Fibroblast of skin of left quadriceps (primary cell): ENCODE data around the gene FLT1.
A peak's percentile ranks its signal among the peaks of the same experiment; 100 is the strongest.

Experiments
- DNase-seq, 2 experiments: peaks; one replicate each; pipeline ENCODE4 v3.0.0-alpha.2; 2013; ENCODE audit warnings: low read depth in 2 of 2

FLT1 gene

GRCh38 chr13:28342251-28342650, 152.7 kb downstream of the FLT1 start:
- no peak for DNase-seq

GRCh38 chr13:28340272-28340793, 154.6 kb downstream of the FLT1 start:
- peak; percentile 42 for DNase-seq

DNA sequence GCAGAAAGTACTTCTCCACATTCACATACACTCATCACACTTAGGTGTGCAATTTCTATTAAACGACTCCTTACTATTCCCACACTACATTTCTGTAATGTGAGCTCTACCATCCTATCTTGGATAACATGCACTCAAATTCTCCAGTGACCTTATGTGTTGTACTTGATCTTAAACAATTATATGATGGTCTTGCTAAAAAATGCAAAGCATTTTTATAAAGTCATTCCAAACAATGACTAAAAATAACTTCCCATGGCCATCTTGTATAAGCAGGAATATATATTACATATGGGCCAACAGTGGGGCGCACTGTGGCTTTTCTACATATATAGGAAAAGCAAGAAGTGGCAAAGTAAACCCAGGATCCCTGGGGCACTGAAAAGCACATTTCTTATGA, 155.5 kb downstream of the FLT1 start:
- peak; percentile 52 to 56 for DNase-seq

DNA sequence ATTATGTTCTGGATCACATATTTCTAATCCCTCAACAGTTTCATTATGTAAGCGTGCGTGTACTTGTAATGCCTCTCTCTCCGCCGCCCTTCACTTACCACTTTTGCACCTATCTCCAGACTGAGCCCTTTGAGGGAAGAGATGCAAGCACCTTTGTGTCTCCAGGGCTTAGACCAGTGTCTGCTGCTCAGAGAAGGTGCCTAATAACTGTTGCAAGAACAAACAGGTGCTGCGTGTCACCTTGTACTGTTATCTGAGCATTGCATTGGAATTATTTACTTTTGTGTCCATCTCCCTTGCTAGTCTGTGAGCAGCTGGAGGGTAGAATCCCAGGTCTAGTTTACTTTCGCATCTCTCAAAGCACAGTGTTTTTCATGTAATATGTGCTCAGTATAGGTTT, 156.2 kb downstream of the FLT1 start:
- DNase-seq, result no peak

GRCh38 chr13:28338006-28338574, 156.8 kb downstream of the FLT1 start:
- DNase-seq, result no peak

- DNase-seq, result peak; percentile 62 to 68
Observed at GRCh38 chr13:28337166-28338005, 157.5 kb downstream of the FLT1 start.

GRCh38 chr13:28336193-28336657, 158.7 kb downstream of the FLT1 start:
- no peak for DNase-seq

- DNase-seq, result no peak
Observed at GRCh38 chr13:28333204-28333881, 161.6 kb downstream of the FLT1 start.

- peak; percentile 46 to 52 for DNase-seq
Observed at GRCh38 chr13:28329395-28330158, 165.4 kb downstream of the FLT1 start.

DNA sequence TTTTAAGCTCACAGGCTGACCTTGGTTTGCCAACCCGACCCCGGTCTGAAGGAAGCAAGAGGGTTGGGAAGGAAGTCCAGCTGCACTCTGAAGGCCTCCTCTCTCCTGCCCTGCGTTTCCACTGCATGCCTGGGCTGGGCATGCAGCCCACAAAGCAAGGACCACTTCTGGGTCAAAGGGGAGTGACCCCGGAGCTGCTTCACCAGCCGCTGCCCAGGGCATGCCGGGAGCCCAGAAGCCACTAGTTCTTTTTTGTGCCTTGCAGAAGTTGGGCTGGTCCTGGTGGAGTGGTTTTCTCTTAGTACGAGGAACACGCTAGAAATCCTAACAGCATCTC, 166.7 kb downstream of the FLT1 start:
- no peak for DNase-seq

DNA sequence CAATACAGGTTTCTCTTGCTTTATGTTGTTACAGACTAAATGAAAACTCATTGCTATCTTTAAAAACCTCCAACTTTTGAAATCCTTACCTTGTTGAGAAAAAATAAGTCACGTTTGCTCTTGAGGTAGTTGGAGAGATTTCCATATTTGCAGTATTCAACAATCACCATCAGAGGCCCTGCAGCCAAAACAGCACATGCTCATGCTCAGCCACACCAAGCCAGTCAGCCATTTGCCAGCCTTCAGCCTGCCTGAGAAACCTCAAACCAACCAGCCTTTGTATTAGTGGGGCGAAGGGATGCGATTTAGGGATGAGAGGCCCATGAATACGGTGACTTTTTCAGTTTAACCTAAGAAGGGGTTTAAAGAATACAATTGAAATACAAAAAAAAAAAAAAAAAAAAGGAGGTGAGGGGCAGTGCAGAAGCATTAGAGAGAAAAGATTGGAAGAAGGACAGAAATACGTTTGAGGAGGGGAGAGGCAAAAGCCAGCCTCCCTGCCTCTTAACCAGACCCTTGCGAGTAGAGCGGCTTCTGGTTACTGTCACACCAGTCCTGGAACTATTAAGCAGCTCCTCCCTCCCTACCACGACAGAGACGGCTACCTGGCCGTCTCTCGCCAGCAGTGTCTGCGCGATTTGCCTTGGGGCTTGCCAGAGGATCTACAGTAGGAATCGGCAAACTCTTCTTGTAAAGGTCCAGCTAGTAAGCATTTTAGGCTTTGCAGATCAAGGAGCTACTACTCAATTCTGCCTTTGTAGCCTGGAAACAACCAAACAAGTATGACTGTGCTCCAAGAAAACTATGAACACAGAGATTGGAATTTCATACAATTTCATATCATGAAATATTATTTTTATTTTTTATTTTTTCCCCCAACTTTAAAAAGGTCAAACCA, 167.3 kb downstream of the FLT1 start:
- no peak for DNase-seq

GRCh38 chr13:28326056-28326455, 168.9 kb downstream of the FLT1 start:
- peak in 1 of 2 experiments; percentile 24 for DNase-seq

DNA sequence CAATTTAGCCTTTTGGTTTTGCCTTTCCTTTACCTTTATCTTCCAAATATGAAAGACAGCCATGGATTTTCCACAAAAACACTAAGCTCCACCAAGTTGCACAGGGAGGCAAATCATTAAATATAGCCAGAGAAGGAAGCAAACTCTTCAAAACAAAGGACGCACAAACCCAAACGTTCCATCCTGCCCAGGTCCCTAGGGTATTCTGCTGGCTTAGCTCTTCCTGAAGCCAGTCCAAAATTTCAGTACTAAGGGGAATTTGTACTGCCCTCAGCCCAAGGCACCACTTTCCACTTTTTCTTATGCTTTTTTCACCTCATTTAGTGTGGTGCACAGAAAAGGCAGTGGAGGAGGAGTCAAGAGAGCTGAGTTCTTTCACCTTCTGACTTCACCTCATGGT, 169.9 kb downstream of the FLT1 start:
- no peak for DNase-seq

GRCh38 chr13:28324181-28324789, 170.6 kb downstream of the FLT1 start:
- peak; percentile 31 to 41 for DNase-seq

GRCh38 chr13:28322256-28322905, 172.5 kb downstream of the FLT1 start:
- peak in 1 of 2 experiments; percentile 36 for DNase-seq

DNA sequence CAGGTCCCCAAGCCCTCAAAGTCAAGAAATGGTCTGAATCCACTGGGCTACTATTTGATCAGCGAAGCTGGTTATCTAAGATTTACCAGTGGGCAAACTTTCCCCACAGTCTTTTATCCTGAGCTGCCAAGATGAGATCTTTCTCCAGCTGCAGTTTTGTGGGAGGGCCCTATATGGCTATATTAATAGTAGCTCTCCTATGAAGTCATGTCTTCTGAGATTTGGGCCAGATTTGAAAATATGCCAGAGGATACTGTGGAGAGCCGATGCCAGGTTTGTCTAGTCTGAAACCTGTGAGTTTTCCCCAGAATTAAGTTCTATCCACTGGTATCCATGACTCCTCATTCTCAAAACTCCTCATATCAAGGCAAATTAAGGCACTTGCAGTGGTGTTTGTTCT, 173.2 kb downstream of the FLT1 start:
- DNase-seq, result no peak

GRCh38 chr13:28320884-28321574, 173.9 kb downstream of the FLT1 start:
- no peak for DNase-seq

DNA sequence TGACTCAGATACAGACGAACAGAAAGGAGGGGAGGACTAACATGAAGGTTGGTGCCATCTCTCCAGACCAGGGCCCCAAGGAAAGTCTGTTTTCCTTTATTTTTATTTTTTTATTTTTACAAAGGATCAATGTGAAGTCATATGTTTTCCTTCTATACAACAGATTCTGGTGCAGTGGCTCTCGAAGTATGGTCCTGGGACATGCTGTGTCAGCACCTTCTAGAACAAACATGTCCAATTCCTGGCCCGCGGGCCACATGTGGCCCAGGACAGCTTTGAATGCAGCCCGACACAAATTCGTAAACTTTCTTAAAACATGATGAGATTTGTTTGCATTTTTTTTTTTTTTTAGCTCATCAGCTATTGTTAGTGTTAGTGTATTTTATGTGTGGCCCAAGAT, 174.7 kb downstream of the FLT1 start:
- DNase-seq, result no peak

- no peak for DNase-seq
Observed at GRCh38 chr13:28319528-28319927, 175.4 kb downstream of the FLT1 start.
